Measurements from ENCODE around the gene ABCA5. TPM values are rescaled to one million over a fixed set of nuclear protein-coding genes. Genes with fewer than 3 reads are reported as not detected.
"Not testable (repeated sequence)": the region's sequence is repeated elsewhere in the genome, so short reads cannot be mapped to it uniquely, and the experiment has no call there.

Gene ABCA5
- total RNA-seq, 1 donor: 7.3 TPM

DNA sequence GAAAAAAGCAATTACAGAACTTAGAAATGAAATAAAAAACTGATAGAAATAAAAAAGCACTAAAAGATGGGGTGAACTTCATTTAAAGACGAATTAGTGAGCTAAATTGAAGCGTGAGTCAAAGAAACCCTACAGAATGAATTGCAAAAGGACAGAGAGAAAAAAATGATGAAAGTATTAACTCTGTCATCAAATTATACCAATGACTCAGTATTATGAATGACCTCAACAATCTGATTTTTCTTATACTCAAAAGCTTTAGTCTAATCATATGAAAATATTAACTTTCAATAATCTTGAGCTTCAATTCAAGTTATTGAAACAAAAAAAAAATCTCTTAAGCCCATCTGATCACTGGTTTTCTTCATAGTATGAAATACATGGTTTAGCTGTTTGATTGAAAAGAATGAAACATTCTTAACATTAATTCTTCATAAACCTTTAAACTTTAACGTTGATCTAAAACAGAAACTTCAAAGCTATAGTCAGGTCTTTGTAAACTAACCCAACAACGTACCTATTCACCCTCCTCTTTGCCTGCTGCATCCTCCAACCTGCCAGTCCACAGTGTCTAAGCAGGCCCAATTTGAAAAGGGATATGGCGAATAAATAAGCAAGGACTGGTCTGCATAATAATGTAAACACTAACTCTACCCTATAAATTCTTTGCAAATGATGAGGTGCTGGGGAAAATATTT is 6.6 kb downstream of the ABCA5 start:
- DNase-seq (ENCODE audit: low read depth): no peak
- H3K4me3 ChIP-seq (ENCODE audit: low read depth, low read length): no peak overlapping the region
- TF ChIP-seq, protein P1, sequence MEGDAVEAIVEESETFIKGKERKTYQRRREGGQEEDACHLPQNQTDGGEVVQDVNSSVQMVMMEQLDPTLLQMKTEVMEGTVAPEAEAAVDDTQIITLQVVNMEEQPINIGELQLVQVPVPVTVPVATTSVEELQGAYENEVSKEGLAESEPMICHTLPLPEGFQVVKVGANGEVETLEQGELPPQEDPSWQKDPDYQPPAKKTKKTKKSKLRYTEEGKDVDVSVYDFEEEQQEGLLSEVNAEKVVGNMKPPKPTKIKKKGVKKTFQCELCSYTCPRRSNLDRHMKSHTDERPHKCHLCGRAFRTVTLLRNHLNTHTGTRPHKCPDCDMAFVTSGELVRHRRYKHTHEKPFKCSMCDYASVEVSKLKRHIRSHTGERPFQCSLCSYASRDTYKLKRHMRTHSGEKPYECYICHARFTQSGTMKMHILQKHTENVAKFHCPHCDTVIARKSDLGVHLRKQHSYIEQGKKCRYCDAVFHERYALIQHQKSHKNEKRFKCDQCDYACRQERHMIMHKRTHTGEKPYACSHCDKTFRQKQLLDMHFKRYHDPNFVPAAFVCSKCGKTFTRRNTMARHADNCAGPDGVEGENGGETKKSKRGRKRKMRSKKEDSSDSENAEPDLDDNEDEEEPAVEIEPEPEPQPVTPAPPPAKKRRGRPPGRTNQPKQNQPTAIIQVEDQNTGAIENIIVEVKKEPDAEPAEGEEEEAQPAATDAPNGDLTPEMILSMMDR (IDR thresholded peaks at IDR 0.05; ENCODE audit: insufficient read depth, low read length): no peak

DNA sequence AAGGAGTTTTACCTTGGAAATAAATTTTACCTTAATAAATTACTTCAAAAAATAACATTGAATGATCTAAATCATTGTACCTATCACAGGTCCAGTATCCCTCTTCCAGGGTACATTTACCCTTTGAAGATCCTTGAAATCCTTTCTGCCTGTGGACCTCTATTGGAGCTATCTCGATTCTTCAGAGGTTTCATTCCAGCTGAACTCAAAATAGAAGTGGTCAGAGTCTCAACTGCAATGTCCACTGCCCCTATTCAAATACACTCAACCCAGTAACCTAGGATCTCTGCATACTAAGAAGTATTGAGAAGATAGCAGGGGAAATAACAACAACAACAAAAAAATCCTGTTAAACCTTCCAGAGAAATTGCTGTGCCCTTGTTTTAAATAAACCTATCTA is 9.3 kb downstream of the ABCA5 start:
- DNase-seq (ENCODE audit: low read depth): no peak
- no peak overlapping the region for H3K4me3 ChIP-seq (ENCODE audit: low read depth, low read length)
- TF ChIP-seq, protein P1 (IDR thresholded peaks at IDR 0.05; ENCODE audit: insufficient read depth, low read length): no peak

GRCh38 chr17:69314246-69315065 is 12.5 kb downstream of the ABCA5 start:
- H3K4me3 ChIP-seq (ENCODE audit: low read depth, low read length): no peak overlapping the region
- TF ChIP-seq, protein P1 (IDR thresholded peaks at IDR 0.05; ENCODE audit: insufficient read depth, low read length): no peak
- no peak for DNase-seq (ENCODE audit: low read depth)

GRCh38 chr17:69305177-69305576 is 21.8 kb downstream of the ABCA5 start:
- H3K4me3 ChIP-seq (ENCODE audit: low read depth, low read length): no peak overlapping the region

GRCh38 chr17:69302682-69303081 is 24.3 kb downstream of the ABCA5 start:
- TF ChIP-seq, protein P1 (IDR thresholded peaks at IDR 0.05; ENCODE audit: insufficient read depth, low read length): no peak
- DNase-seq (ENCODE audit: low read depth): no peak
- no peak overlapping the region for H3K4me3 ChIP-seq (ENCODE audit: low read depth, low read length)

More at GRCh38 chr17:69305177-69305576, 21.8 kb downstream of the ABCA5 start:
- no peak for DNase-seq (ENCODE audit: low read depth)
- TF ChIP-seq, protein P1 (IDR thresholded peaks at IDR 0.05; ENCODE audit: insufficient read depth, low read length): no peak

DNA sequence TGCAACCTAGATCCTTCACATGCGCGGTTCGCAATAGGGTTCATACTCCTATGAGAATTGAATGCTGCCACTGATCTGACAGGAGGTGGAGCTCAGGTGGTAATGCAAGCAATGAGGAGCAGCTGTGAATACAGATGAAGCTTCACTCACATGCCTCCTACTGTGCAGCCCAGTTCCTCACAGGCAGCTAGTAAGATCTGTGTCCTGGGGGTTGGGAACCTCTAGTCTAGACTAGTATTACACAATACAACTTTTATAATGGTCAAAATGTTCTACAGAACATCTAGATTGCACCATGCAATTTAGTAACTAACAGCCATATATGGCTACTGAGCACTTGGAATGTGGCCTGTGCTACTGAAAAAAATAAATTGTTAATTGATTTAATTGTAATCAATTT is 26.7 kb downstream of the ABCA5 start:
- TF ChIP-seq, protein P1 (IDR thresholded peaks at IDR 0.05; ENCODE audit: insufficient read depth, low read length): no peak
- no peak overlapping the region for H3K4me3 ChIP-seq (ENCODE audit: low read depth, low read length)
- no peak for DNase-seq (ENCODE audit: low read depth)

DNA sequence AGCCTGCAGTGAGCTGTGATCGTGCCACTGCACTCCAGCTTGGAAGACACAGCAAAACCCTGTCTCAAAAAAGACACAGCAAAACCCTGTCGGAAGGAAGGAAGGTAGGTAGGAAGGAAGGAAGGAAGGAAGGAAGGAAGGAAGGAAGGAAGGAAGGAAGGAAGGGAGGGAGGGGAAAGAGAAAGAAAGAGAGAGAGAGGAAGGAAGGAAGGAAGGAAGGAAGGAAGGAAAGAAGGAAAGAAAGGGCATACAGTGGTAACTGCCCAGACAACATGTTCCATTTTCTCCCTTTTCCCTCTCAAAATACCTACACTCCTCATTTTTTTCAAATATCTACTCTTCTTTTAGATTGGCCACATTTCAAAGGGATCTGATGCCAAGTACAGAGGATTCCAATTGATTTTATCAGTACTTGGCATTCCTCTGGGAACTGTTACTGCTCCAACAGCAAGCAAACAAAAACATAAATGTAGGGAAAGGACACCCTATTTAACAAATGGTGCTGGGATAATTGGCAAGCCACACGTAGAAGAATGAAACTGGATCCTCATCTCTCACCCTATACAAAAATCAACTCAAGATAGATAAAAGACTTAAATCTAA is 28.7 kb downstream of the ABCA5 start:
- DNase-seq (ENCODE audit: low read depth): peak; percentile 2
- not testable (repeated sequence) for H3K4me3 ChIP-seq (ENCODE audit: low read depth, low read length)

Measured in fibroblast of the aortic adventitia (primary cell).